Spinal cord (tissue), 10 donors: ENCODE results near the gene H2BK1. TPM values are rescaled to one million over a fixed set of nuclear protein-coding genes. Genes with fewer than 3 reads are reported as not detected.

Source experiments
- DNase-seq, 6 donors: peaks; one replicate each; pipeline versions ENCODE4 v3.0.0 to v3.0.0-alpha.2; 2013 to 2015; ENCODE audit warnings: low spot score in 6 of 6, low read depth in 4 of 6
- H3K27ac ChIP-seq: one replicate; pipeline ENCODE4 v1.5.1; 2013; ENCODE audit warnings: low read depth, low read length, control low read depth
- H3K27me3 ChIP-seq: one replicate; pipeline ENCODE4 v1.6.1; 2013; ENCODE audit warnings: low read length; ENCODE audit not compliant: control insufficient read depth, insufficient read depth
- H3K36me3 ChIP-seq: one replicate; pipeline ENCODE4 v1.6.1; 2013; ENCODE audit warnings: low read length; ENCODE audit not compliant: control insufficient read depth, insufficient read depth
- H3K4me1 ChIP-seq: one replicate; pipeline ENCODE4 v1.6.1; 2013; ENCODE audit warnings: low read length; ENCODE audit not compliant: control insufficient read depth, insufficient read depth
- H3K4me3 ChIP-seq: one replicate; pipeline ENCODE4 v1.5.1; 2013; ENCODE audit warnings: low read depth, low read length, control low read depth
- H3K9me3 ChIP-seq: one replicate; pipeline ENCODE4 v1.6.1; 2013; ENCODE audit warnings: low read length; ENCODE audit not compliant: control insufficient read depth, insufficient read depth
- WGBS: methylation state at CpG from one replicate; pipeline ENCODE4 v1.1.5; 2013; ENCODE audit warnings: missing lambda C conversion rate; ENCODE audit not compliant: insufficient coverage; 5-methylcytosine and 5-hydroxymethylcytosine counted together
- polyA plus RNA-seq, 2 donors: library from polyadenylated mRNA; unstranded; fragments of 120-200 nt; gene quantifications; one replicate each; pipeline ENCODE4 v1.2.1, GENCODE V29; 2013; ENCODE audit not compliant: insufficient read length in 2 of 2
- total RNA-seq, 2 donors: library from RNA; depleted of rRNA in 1 of 2; stranded (reverse); fragments of 120-200 nt in 1 of 2; fragments of >200 nt in 1 of 2; gene quantifications; one replicate each; pipeline versions ENCODE4 v1.2.3 to v1.2.4, GENCODE V29; 2013 to 2014
- donor health status: healthy.

H2BK1 gene
- total and polyA plus RNA-seq, 4 donors = not detected

DNA sequence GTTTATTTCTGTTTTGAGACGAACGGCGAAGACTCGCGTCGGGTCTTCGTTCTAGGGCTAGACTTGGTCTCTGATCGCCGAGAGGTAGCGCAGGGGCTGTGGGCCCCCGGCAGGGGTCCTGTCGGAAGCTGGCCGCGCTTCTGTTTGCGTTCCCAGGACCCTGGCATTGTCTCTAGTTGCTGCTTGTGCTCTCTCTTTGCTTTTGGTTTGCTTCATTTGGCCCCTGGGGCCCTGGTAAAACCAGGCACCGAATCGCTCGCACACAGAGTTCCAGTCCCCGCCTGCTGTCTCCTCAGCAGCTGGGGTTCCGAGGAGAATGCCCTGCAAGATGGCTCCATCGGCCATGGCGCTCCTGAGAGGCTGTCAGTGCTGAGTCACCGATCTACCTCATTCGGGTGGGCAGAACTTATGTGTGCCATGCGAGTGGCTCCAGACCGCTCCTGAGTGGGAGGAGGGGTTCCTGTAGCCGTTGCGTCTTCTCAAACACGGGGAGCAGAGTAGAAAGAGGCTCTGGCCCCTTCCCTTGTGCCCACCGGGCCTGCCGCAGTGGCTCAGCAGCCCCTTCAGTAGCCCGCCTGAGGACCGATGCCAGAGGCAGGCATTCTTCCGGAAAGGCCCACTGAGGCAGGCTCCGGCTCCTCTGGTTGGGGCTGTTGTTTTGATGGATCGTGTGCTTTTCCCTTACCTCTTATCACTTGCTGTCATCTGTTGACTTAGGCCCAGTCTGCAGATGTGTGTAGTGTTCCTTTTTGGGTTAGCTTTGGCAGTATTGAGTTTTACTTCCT, 22.8 kb upstream of the H2BK1 start:
- Histone ChIP-seq H3K4me1 (peaks cover 23% of the 10 kb centered on the region), H3K27me3 (no peaks in the 10 kb centered on the region), H3K4me3 (peak overlapping the region; percentile 82), H3K27ac (peak overlapping the region; percentile 73), H3K36me3 (peaks cover 48% of the 10 kb centered on the region), H3K9me3 (no peaks in the 10 kb centered on the region)
- peak in 2 of 6 donors; percentile 39 to 44 for DNase-seq
- WGBS = 8% methylated on average over 33 of the region's 36 CpGs

DNA sequence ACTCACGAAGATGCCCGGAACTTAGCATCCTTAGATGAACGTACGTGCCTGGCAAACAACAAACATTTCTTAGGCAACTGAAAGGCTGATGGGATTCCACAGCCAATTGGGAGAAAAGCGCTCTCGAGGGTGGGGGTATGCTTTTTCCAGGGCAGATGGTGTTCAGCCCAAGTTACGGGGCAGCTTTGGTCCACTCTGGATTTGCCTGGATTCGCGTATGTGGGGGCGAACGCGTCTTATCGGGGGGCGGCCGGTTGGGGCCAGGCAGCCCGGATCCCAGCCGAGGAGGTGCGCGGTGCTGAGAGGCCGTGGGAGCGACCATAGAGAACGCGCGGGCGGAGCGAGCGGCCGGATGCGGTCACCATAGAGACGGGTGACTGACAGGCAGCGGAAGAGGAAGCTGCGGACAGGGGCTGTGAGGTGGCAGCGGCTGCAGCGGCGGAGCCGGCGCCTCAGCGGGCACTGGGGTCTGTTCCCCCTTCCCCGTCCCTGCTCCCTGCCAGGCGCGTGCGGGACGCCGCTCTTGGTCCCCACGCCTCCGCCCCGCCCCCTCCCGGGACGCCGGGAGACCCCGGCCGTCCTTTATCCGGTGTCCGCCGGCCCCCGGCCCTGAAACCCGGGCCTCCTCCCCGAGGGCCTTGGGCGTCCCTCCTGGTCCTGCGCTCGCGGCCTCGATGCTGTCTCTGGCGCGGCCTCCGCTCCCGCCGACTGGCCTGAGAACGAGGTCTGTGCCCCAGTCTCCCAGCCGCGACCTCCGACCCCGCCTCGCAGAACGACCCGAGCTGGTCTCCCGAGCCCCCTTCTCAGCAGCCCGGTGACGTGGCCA, 22.0 kb upstream of the H2BK1 start, which contains the start of gene CHPF2:
Gene CHPF2 (plus strand): TSS at position 393 of the 826 bp plus-strand sequence. CDS start 1,529 bp downstream, outside the sequence.
- no peaks in the 10 kb centered on the region for H3K27me3 ChIP-seq
- no peaks in the 10 kb centered on the region for H3K9me3 ChIP-seq
- WGBS = under 1% methylated on average over 79 of the region's 79 CpGs
- H3K36me3 ChIP-seq = peaks cover 40% of the 10 kb centered on the region
- DNase-seq = peak in 4 of 6 donors; percentile 77 to 96 (median 90)
- peaks cover 25% of the 10 kb centered on the region for H3K4me1 ChIP-seq
- peak within 1 kb of the TSS; percentile 73 for H3K27ac ChIP-seq
- H3K4me3 ChIP-seq = peak within 1 kb of the TSS; percentile 82

DNA sequence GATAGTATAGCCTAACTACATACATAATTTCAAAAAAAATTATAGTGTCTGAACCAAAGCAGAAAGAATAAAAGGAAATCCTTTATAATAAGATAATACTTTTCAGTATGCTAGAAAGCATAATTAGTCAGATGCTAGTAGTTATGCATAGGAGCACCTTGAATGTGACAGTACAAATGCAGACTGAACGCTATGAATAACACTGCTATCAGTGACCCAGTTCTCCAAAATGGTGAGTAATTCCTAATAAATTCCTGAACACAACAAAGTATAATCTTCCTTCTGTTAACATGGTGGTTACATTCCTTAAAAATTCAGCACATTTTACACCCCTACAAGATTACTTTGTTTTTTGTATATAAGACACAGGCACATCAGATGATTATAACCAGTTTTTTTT, 20.8 kb upstream of the H2BK1 start:
- Histone ChIP-seq H3K4me3 (no peak overlapping the region), H3K27ac (no peak overlapping the region), H3K4me1 (peaks cover 31% of the 10 kb centered on the region), H3K9me3 (no peaks in the 10 kb centered on the region), H3K27me3 (no peaks in the 10 kb centered on the region), H3K36me3 (peaks cover 27% of the 10 kb centered on the region)
- no peak for DNase-seq
- WGBS = no CpG with 5 or more reads among the region's 1 CpG

DNA sequence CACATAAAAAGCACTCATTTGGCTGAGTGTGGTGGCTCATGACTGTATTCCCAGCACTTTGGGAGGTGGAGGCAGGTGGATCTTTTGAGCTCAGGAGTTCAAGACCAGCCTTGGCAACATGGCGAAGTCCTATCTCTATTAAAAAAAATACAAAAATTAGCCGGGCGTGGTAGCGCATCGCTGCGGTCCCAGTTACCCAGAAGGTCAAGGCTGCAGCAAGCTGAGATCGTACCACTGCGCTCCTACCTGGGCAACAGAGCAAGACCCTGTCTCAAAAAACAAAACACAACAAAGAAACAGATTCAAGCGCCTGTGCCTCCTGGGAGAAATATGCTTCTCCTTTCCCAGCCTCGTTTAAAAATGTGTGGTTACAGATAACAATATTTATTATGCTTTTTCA, 19.0 kb upstream of the H2BK1 start:
- Histone ChIP-seq H3K27me3 (no peaks in the 10 kb centered on the region), H3K9me3 (no peaks in the 10 kb centered on the region), H3K36me3 (peaks cover 16% of the 10 kb centered on the region), H3K4me1 (peaks cover 37% of the 10 kb centered on the region), H3K4me3 (no peak overlapping the region), H3K27ac (no peak overlapping the region)
- DNase-seq = no peak
- 98% methylated on average over 7 of the region's 10 CpGs for WGBS

DNA sequence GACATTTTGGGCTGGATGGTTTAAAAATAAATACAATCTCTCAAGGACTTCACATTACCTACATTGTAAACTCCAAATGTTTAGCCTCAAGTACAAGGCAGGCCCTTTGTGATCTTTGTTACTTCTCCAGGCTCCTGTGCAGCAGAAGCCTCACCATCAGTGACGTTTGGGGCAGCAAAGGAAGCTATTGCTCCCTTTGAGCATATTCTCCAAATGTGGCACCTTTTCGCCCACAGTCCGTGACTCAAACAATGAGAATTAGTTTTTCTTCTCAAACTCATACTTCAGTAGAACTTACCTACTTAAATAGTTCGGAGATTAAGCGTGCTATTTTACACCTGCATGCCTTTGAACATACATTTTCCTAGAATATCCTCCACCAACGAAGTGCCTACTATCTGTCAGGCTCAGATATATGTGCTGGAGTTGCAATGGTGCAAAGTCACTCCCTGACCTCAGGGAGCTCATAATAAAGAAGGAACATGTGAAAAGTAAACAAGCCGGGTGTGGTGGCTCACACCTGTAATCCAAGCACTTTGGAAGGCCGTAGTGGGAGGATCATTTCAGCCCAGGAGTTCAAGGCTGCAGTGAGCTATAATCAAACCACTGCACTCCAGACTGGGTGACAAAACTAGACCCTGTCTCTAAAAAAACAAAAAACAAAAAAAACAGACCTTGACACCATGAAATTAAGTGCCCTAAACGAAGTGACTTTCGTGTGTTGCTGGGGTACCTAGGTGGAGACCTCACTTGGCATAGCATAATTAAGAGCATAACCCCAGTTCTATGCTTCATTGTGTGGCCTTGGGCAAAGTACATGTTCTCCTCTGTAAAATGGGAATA, 18.0 kb upstream of the H2BK1 start:
- Histone ChIP-seq H3K9me3 (no peaks in the 10 kb centered on the region), H3K36me3 (peaks cover 18% of the 10 kb centered on the region), H3K4me3 (peak overlapping the region; percentile 76), H3K4me1 (peaks cover 27% of the 10 kb centered on the region), H3K27me3 (no peaks in the 10 kb centered on the region), H3K27ac (peak overlapping the region; percentile 88)
- WGBS = 64% methylated on average over 5 of the region's 10 CpGs
- no peak for DNase-seq

DNA sequence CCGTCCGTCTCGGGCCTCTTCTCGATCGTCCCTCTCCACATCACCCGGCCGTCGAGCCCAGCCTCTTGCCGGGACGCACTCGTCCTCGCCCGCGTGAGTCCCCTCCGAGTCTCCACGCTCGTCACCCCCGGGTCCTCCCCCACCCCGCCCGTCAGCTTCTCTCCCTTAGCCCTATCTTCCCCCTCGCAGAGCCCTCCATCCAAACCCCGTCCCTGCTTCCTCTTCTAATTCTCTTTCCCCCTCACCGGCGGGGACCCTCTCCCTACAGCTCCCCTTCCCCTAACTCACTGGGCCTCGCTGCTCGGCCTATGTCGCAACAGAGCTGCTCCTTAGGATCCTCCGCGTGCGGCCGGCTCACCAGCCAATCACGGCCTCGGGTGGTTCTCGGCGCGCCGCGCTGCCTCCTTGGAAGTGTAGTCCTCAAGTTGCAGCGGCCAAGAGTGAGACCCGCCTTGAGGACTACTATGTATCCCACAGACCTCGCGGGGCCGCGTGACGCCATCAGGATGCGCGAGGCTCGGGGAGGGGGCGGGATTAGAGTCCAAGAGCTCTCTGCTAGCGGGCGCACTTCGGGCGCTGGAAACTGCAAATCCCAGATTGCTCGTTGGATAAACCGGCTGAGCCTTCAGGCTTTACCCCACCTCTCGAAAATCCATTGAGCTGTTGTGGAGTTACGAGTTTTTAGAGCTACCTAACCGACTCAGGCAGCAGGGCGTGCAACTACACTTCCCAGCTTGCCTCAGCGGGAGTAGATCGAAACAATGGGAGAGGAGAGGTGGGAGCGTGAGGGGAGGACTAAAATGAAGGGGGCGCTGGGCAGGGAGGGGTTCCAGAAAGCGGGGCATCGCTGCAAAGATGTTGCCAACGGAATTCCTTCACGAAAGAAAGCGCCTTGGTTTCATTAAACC, 16.8 kb upstream of the H2BK1 start, which contains the start of gene ABCF2:
Gene ABCF2 (minus strand): TSS at position 331 of the 908 bp plus-strand sequence. CDS start 747 bp downstream, outside the sequence.
- Histone ChIP-seq H3K4me1 (peaks cover 21% of the 10 kb centered on the region), H3K27ac (peak within 1 kb of the TSS; percentile 88), H3K9me3 (no peaks in the 10 kb centered on the region), H3K36me3 (peaks cover 28% of the 10 kb centered on the region), H3K27me3 (no peaks in the 10 kb centered on the region), H3K4me3 (peak within 1 kb of the TSS; percentile 76)
- peak; percentile 97 to 100 (median 99) for DNase-seq
- under 1% methylated on average over 68 of the region's 68 CpGs for WGBS

DNA sequence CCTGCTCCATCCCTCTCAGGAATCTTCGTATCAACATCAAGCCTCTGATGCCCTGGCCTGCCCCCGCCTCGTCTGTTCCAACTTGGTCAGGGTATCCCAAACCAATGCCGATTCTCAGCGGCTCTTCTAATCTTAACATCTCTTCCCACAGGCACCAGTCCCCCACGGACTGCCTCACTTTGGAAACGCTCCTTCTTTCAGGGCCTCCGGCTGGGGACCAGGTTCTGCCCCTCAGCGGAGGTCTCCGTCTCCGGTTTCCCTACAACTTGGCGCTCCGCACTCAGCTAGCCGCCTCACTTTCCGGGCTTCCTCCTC, 16.2 kb upstream of the H2BK1 start:
- Histone ChIP-seq H3K27ac (no peak overlapping the region), H3K9me3 (no peaks in the 10 kb centered on the region), H3K4me3 (peak overlapping the region; percentile 76), H3K36me3 (peaks cover 31% of the 10 kb centered on the region), H3K4me1 (peaks cover 17% of the 10 kb centered on the region), H3K27me3 (no peaks in the 10 kb centered on the region)
- 2% methylated on average over 15 of the region's 15 CpGs for WGBS
- no peak for DNase-seq

DNA sequence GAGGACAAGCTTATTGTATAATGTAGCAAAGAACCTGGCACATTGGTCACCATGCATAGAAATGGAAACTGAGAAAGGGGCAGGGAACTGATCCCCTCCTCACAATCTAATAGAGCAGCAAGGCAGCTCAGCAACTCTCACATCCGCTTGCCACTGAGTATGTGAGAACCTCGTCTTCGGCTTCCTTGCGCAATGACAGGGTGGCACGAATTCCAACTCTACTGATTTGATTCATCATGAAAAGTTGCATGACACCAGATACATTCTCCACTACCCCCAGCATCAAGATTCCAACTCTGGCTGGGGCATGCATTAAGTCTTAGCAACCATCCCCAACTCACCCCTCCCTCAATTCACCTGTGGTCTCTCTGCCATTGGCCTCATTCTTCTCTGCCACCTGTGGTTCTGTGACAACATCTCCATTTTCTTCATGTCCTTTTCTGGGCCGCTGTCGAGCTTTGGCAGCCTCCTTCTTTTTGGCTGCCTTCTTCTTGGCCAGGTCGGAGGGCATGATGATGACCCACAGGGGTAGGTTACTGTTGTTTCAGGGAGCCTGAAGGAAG, 15.7 kb upstream of the H2BK1 start:
- H3K4me1 ChIP-seq = peaks cover 16% of the 10 kb centered on the region
- no peak overlapping the region for H3K27ac ChIP-seq
- peak overlapping the region; percentile 76 for H3K4me3 ChIP-seq
- 81% methylated on average over 6 of the region's 8 CpGs for WGBS
- peaks cover 36% of the 10 kb centered on the region for H3K36me3 ChIP-seq
- DNase-seq = no peak
- H3K27me3 ChIP-seq = no peaks in the 10 kb centered on the region
- H3K9me3 ChIP-seq = no peaks in the 10 kb centered on the region
